ENCODE results near the gene ANKRD13C.

Gene ANKRD13C, protein sequence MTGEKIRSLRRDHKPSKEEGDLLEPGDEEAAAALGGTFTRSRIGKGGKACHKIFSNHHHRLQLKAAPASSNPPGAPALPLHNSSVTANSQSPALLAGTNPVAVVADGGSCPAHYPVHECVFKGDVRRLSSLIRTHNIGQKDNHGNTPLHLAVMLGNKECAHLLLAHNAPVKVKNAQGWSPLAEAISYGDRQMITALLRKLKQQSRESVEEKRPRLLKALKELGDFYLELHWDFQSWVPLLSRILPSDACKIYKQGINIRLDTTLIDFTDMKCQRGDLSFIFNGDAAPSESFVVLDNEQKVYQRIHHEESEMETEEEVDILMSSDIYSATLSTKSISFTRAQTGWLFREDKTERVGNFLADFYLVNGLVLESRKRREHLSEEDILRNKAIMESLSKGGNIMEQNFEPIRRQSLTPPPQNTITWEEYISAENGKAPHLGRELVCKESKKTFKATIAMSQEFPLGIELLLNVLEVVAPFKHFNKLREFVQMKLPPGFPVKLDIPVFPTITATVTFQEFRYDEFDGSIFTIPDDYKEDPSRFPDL

GRCh38 chr1:70354332-70355110 is at the start of gene ANKRD13C:
Gene ANKRD13C, minus strand, starts transcription at chr1:70354722. Its CDS starts 314 bp downstream, at chr1:70354408.
- ATAC-seq: peak; percentile 96
- TF ChIP-seq ZNF8 (CRISPR knock-in tag; IDR thresholded peaks at IDR 0.05) (no peak), ISL1 (CRISPR knock-in tag; IDR thresholded peaks at IDR 0.05) (no peak), ZNF565 (CRISPR knock-in tag; conservative IDR thresholded peaks at IDR 0.05; ENCODE audit: low read depth) (no peak), ZFP30 (CRISPR knock-in tag; IDR thresholded peaks at IDR 0.05) (no peak), GLIS3 (CRISPR knock-in tag; IDR thresholded peaks at IDR 0.05) (no peak), BACH2 (CRISPR knock-in tag; IDR thresholded peaks at IDR 0.05; ENCODE audit: borderline replicate concordance) (no peak), ZC3H10 (CRISPR knock-in tag; IDR thresholded peaks at IDR 0.05) (no peak), ZFP3 (CRISPR knock-in tag; IDR thresholded peaks at IDR 0.05) (peak; percentile 71; the same call in 1 of the 2 replicates), ESRRG (CRISPR knock-in tag; IDR thresholded peaks at IDR 0.05) (no peak), PPARA (CRISPR knock-in tag; IDR thresholded peaks at IDR 0.05; ENCODE audit: borderline replicate concordance) (no peak), SNAI2 (CRISPR knock-in tag; IDR thresholded peaks at IDR 0.05) (0 out of 2 replicates have a peak, but pooled peaks have one; percentile 75), POU6F1 (CRISPR knock-in tag; IDR thresholded peaks at IDR 0.05; ENCODE audit: borderline replicate concordance, low read depth) (no peak), ZNF70 (CRISPR knock-in tag; IDR thresholded peaks at IDR 0.05) (no peak), OSR1 (CRISPR knock-in tag; IDR thresholded peaks at IDR 0.05) (no peak), CSRNP3 (CRISPR knock-in tag; IDR thresholded peaks at IDR 0.05) (no peak), CSDC2 (CRISPR knock-in tag; IDR thresholded peaks at IDR 0.05) (peak; percentile 55; the same call in 1 of the 2 replicates), CREB5 (CRISPR knock-in tag; IDR thresholded peaks at IDR 0.05; ENCODE audit: low read depth) (no peak), RARB (CRISPR knock-in tag; IDR thresholded peaks at IDR 0.05) (0 out of 2 replicates have a peak, but pooled peaks have one; percentile 27), ARNTL (CRISPR knock-in tag; IDR thresholded peaks at IDR 0.05; ENCODE audit: borderline replicate concordance, low read depth) (no peak), TSHZ2 (CRISPR knock-in tag; IDR thresholded peaks at IDR 0.05) (0 out of 2 replicates have a peak, but pooled peaks have one; percentile 67), TOX (CRISPR knock-in tag; IDR thresholded peaks at IDR 0.05; ENCODE audit: borderline replicate concordance) (no peak), TCF4 (CRISPR knock-in tag; IDR thresholded peaks at IDR 0.05; ENCODE audit: borderline replicate concordance) (no peak; the same call in 1 of the 2 replicates)
- TF ChIP-seq, protein P1, sequence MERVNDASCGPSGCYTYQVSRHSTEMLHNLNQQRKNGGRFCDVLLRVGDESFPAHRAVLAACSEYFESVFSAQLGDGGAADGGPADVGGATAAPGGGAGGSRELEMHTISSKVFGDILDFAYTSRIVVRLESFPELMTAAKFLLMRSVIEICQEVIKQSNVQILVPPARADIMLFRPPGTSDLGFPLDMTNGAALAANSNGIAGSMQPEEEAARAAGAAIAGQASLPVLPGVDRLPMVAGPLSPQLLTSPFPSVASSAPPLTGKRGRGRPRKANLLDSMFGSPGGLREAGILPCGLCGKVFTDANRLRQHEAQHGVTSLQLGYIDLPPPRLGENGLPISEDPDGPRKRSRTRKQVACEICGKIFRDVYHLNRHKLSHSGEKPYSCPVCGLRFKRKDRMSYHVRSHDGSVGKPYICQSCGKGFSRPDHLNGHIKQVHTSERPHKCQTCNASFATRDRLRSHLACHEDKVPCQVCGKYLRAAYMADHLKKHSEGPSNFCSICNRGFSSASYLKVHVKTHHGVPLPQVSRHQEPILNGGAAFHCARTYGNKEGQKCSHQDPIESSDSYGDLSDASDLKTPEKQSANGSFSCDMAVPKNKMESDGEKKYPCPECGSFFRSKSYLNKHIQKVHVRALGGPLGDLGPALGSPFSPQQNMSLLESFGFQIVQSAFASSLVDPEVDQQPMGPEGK (CRISPR knock-in tag; IDR thresholded peaks at IDR 0.05; ENCODE audit: borderline replicate concordance): no peak

All from SK-N-SH treated with all-trans-retinoic acid at 6 μM for 48 hours (cell line).